H1 (cell line): ENCODE data around the gene CPLX1. TPM values are rescaled to one million over a fixed set of nuclear protein-coding genes. Genes with fewer than 3 reads are reported as not detected.

Experiments
- BRCA1 ChIP-seq: IDR thresholded peaks from 2 replicates; pipeline ENCODE4 v1.6.1; 2012; ENCODE audit warnings: low read depth, low read length, improper control_type of control experiment
- HDAC6 ChIP-seq: IDR thresholded peaks from one replicate; pipeline ENCODE4 v1.7.1; 2012; ENCODE audit warnings: low read depth, mild to moderate bottlenecking, inconsistent platforms, low read length, moderate library complexity
- POU5F1 ChIP-seq: IDR thresholded peaks from 2 replicates; pipeline ENCODE4 v1.6.1; 2011; ENCODE audit warnings: low read depth, mild to moderate bottlenecking, low read length, moderate library complexity
- RAD21 ChIP-seq, 2 experiments: IDR thresholded peaks in 1 of 2; conservative IDR thresholded peaks in 1 of 2; 2 replicates each; pipeline ENCODE4 v1.6.1; 2011; ENCODE audit warnings: low read depth in 2 of 2, low read length in 2 of 2, improper control_type of control experiment in 1 of 2, inconsistent platforms in 1 of 2, mild to moderate bottlenecking in 1 of 2, moderate library complexity in 1 of 2
- TAF7 ChIP-seq: optimal IDR thresholded peaks from 2 replicates; pipeline ENCODE3; 2011; ENCODE audit warnings: low read depth, mild to moderate bottlenecking, inconsistent platforms, low read length, moderate library complexity, borderline replicate concordance
- polyA plus RNA-seq, 7 experiments: library from polyadenylated mRNA; depleted of rRNA in 3 of 7; stranded (reverse) in 5 of 7; unstranded in 2 of 7; fragments of >200 nt in 5 of 7; fragments of 200-250 nt in 2 of 7; gene quantifications; 1 replicate in 5 of 7; 2 replicates in 1 of 7; 4 replicates in 1 of 7; pipeline versions ENCODE4 v1.2.1 to v1.2.3, GENCODE V29; 2011 to 2013; ENCODE audit warnings: missing spikeins in 2 of 7, mixed read lengths in 2 of 7
- total RNA-seq: library from RNA; stranded (reverse); fragmentation: NEBNext Ultra II Directional; extraction: Animal tissue kit (Norgen Biotek cat#: 25700); gene quantifications from 2 replicates; pipeline ENCODE4 v1.2.1, GENCODE V29; 2021
- TF ChIP-seq, protein P1 (sequence below): IDR thresholded peaks from 2 replicates; pipeline ENCODE4 v1.6.1; 2011; ENCODE audit warnings: low read length, improper control_type of control experiment
- TF ChIP-seq, protein P2 (sequence below): IDR thresholded peaks from 2 replicates; pipeline ENCODE4 v1.6.1; 2012; ENCODE audit warnings: low read length, inconsistent platforms

The CPLX1 gene
- total and polyA plus RNA-seq, 2 of the 8 experiments (the other 6 are each of a cell fraction or from before 2014, with no cell fraction given), result 0.32 to 0.56 TPM

DNA sequence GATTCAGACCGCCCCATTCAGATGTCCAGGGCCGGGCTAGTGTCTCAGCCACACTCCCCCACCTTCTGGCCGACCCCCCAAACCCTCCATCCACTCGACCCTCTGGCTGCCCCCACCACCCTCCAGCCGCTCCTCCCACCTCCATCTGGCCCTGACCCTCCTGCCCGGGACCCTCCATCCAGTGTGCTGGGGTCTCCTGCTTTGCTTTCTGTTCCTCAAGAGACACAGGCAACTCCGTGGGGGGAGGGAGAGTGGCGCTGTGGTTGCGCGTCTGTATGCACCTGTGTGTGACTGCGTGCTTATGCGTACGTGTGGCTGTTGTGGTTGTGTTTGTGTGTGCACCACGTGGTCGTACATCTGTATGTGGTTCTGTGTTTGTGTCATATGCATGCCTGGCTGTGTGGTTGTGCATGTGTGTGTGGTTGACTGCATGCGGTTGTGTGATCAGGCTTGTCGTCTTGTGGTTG lies 33.3 kb downstream of the CPLX1 start (continued):
- TF ChIP-seq RAD21 (IDR thresholded peaks at IDR 0.05 in 1 of 2, conservative IDR thresholded peaks at IDR 0.05 in 1 of 2; ENCODE audit: low read depth in 2 of 2, low read length in 2 of 2), result no peak
- TF ChIP-seq BRCA1, result no peak
- no peak for TF ChIP-seq HDAC6
- TF ChIP-seq, protein P1, sequence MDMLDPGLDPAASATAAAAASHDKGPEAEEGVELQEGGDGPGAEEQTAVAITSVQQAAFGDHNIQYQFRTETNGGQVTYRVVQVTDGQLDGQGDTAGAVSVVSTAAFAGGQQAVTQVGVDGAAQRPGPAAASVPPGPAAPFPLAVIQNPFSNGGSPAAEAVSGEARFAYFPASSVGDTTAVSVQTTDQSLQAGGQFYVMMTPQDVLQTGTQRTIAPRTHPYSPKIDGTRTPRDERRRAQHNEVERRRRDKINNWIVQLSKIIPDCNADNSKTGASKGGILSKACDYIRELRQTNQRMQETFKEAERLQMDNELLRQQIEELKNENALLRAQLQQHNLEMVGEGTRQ, result no peak
- no peak for TF ChIP-seq POU5F1
- TF ChIP-seq, protein P2, sequence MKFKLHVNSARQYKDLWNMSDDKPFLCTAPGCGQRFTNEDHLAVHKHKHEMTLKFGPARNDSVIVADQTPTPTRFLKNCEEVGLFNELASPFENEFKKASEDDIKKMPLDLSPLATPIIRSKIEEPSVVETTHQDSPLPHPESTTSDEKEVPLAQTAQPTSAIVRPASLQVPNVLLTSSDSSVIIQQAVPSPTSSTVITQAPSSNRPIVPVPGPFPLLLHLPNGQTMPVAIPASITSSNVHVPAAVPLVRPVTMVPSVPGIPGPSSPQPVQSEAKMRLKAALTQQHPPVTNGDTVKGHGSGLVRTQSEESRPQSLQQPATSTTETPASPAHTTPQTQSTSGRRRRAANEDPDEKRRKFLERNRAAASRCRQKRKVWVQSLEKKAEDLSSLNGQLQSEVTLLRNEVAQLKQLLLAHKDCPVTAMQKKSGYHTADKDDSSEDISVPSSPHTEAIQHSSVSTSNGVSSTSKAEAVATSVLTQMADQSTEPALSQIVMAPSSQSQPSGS, result no peak
- no peak for TF ChIP-seq TAF7
